NCI-H2081 treated with DMSO at 0.1 percent for 48 hours (cell line): ENCODE results near the gene TMEM161A.
"Not testable (repeated sequence)": the region's sequence is repeated elsewhere in the genome, so short reads cannot be mapped to it uniquely, and the experiment has no call there.

Experiments
- DNase-seq: peaks from one replicate; lab custom pipeline; 2025; lab: John Stamatoyannopoulos, UW

TMEM161A gene

DNA sequence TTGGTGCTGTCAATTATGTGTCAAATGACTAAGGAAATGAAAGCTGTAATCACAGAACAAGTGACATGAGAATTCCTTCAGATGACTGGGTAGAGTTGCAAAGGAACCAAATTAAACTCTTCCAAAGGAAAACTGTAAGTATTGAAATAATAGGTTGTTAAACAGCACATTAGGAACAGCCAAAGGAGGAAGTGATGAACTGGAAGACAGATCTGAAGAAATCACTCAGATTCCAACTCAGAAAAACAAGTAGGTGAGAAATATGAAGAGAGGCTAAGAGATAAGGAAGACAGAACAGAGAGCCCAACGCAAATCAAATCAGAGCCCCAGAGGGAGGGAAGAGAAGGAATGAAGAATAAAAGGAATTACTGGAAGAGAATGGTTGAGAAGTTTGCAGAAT lies 15.4 kb downstream of the TMEM161A start:
- DNase-seq, result no peak

DNA sequence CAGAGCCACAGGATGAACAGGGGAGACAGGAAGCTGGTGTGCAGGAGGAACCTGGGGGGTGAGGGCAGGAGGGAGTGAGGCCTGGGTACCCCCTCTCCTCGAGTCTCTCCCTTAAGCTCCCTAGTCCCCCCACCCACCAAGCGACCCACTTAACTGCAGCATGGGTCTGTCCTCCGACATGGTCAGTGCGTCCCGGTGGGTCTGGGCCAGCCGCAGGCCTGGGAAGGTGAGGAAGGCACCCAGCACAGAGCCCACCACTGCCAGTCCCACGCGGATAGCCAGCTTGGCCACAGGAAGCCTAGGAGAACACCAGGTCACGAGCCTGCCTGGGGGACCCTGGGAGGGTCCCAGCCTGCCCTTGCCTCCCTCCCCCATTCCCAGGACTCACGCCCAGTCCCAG lies 16.9 kb downstream of the TMEM161A start:
- DNase-seq, result no peak

DNA sequence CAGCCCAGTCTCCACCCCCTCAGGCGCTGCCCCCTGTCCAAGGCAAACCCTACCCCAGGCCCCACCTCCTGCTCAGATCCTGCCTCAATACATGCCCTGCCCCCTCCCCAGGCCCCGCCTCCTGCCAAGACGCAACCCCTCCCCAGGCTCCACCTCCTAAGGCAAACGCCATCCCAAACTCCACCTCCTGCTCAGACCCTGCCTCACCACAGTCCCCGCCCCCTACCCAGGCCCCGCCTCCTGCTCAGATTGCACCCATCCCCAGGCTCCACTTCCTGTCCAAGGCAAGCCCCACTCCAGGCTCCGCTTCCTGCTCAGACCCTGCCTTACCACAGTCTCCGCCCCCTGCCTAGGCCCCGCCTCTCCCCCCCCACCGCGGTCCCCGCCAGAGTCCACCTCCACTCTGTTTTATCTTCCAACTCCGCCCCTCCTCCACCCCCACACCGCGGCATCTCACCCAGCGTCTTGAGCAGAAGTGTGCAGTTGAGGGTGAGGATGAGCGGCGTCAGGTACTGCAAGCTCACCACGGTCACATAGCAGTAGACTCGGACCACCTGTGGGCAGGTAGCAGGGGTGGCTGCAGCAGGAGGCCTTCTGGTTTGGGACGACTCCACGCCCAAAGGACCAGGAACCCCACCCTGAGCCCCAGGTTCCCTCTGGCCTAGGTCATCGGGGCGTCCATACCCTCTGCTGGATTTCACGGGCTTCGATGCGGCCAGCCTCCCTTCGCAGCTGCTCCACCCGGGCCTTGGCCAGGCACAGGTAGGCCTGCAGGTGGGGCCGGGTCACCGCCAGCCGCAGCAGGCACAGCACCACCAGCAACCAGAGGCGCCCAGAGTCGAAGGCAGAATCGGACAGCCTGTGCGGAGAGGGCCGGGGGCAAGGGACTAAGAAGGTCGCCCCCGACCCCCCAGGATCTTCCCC lies 17.7 kb downstream of the TMEM161A start:
- DNase-seq, result no peak

DNA sequence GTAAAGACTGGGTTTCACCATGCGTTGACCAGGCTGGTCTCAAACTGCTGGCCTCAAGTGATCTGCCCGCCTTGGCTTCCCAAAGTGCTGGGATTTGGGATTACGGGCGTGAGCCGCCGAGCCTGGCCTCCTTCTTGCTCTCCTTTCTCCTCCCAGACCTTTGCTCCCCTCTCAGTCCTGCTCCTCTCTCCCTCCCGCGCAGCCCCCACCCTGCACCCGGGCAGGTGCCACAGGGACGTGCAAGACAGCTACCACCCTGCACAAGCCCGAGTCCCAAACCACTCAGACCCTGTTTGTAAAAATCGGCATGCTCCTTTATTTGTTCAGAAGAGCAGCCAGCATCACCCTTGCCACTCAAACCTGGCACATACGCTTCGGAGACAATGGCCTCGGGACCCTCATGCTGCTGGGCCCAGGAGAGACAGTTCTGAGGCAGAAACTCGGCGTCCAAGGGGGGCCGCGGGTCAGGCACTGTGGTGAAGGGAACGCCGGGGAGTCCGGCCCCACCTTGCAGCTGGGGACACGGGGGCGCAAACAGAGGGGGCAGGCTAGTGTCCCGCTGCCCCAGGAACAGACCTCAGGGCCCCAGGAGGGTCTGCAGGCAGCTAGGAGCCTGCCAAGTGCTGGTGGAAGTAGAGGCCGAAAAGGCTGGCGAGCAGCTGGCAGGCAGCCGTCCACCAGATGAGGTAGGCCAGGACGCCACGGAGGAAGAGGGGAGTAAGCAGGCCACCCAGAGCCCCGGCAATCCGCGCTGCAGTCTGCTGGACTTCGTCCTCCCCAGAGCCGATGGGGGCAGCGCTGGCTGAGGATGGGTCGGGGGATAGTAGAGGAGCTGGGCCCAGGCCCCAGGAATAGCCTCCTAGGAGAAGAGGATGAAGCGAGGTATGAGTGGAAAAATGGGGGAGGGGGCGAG lies 18.7 kb downstream of the TMEM161A start:
- no peak for DNase-seq

DNA sequence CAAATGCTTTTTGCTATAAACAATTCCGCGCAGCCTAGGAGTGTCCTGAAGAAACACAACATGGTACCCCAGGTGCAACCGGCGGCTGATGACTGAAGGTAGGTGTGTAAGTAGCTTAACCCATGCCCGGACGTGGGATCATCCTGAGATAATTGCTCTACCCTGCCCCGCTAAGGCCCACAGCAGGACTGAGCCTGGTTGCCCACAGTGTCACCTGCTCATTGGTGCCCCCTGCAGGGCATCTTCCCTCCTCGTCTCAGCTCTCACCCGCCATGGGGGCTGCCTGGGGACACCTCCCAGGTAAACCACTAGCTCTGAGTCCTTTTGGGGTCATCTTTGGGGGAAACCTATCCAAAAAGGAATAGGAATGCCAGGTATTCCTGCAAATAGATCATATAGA lies 22.3 kb downstream of the TMEM161A start:
- DNase-seq, result no peak

DNA sequence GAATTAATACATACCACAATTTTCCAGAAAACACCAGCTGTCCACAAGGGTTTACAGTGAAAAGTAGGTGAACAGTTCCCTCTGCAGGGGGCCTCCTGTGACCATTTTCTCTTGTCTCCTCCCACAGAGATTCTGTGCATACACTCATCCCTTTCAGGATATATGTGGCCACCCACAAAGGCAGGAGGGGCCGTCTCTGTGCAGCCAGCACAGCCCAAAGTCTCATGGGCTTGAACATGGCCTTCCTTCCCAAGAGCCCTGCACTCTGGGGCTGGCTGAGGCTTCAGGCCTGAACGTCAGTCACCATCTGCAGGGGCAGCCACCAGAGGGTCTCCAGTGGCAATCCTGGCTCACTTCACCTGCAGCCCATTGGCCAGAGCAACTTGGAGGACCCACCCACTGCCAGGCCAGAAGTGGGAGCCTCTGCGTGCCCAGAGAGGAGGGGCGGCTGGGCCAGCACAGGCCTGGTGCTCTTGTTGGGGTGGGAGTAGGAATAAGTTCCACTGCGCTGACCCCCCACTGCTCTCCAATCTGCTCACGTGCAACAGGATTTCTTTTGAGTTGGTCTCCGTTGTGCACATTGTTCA lies 25.1 kb downstream of the TMEM161A start:
- DNase-seq, result no peak

DNA sequence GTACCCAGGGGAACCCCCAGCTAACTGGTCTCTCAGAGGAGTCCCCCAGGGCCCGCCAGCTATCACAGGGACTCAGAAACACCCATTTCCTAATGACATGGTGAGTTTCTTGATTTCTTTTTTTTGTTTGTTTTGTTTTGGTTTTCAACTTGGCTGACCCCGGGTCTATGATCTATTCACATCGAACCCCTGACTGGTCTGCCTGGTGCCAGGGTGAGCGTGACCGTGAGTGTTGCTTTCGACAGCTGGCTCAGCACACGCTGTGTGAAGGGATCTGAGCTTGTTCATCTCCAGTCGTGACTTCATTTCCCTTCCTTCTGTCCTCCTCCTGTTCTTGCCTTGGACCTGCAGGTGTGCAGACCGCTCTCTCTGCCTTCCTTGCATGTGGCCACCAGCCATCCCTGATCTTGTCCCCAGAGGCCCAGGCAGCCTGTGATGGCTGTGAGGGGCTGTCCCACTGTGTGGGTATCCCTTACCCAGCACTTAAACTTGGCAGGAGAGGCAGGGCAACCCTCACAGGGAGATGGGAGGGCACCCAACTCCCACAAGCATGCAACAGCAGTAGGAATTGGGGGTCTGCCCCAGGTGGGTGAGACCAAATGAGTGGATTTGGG lies 26.2 kb downstream of the TMEM161A start:
- no peak for DNase-seq

DNA sequence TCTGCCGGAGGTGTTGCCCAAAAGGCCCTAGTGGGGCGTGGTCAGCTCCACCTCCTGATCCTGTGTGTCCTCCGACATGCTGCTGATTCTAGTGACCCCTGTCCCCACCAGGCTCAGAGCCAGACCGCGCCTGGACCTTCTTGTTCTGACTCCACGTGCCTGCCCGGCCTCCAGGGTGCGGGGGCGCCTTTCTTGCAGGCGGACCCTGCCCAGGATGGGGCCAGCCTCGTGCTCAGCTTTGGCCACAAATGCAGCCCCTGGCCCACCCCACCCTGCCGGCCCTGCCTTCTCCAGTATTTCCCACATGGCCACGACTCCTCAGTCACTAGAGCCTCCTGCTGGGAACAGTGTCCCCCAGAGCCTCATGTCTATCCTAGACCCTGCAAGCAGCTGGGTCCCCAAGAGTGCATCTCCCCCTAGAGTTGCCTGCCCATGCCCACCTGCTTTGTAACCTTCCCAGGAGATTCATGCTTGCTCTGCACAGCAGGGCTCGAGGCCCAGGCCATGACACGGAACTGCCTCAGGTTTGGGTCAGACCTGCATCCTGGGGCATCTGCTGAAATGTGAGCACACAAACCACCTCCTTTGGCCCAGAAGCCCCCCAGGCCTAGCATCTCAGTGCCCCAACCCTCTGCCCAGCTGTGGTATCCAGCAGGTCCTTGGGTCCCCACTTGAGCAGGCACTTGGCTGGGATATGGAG lies 27.0 kb downstream of the TMEM161A start:
- no peak for DNase-seq

DNA sequence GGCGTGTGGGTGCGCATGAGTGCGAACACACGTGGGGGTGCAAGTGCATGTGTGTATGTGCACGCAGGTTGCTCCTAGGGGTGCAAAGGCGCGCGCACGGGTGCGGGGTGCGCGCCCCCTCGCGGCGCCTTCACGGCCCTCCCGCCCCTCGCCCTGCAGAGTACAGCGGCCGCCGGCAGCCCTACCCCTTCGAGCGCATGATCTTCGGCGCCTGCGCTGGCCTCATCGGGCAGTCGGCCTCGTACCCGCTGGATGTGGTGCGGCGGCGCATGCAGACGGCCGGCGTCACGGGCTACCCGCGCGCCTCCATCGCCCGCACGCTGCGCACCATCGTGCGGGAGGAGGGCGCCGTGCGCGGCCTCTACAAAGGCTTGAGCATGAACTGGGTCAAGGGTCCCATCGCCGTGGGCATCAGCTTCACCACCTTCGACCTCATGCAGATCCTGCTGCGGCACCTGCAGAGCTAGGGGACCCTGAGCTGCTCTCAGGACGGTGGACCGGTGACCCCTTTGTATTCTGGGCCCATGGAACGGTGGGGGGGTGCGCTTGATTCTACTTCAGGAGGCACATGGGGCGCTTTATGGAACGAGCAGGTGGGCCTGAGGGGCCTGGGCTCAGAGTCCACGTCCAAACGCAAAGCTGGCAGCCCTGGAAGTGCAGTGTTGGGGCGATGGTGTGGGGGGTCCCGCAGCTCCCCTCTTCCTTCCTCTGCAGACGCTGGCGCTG lies 27.7 kb downstream of the TMEM161A start:
- no peak for DNase-seq

DNA sequence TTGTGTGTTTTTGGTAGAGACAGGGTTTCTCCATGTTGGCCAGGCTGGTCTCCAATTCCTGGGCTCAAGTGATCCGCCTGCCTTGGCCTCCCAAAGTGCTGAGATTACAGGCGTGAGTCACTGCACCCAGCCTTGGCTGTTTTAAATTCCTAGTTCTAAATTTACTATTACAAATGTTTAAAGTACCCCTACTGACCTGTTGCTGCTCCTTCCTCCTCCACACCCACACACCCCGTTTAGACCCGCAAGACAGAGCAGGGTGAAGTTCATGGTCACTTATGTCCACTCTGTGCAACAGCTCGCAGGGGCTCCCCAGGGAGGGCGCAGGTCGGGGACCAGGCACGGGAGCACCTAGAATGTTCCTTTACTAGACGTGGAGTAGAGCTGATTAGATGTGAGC lies 28.7 kb downstream of the TMEM161A start:
- no peak for DNase-seq

DNA sequence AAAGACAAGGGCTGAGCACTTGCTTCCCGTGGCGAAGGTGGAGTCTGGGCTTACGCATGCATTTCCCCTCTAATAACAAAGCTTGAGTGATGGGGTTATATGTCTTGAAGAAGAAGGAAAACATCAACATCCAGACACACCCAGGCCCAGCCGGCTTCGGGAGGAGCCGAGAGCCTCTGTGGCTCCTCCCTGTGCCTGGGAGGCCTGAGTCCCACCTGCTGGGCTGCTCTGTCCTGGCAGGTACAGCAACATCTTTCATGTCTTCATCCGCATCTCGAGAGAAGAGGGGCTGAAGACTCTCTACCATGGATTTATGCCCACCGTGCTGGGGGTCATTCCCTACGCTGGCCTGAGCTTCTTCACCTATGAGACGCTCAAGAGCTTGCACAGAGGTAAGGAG lies 30.6 kb downstream of the TMEM161A start:
- DNase-seq, result no peak

DNA sequence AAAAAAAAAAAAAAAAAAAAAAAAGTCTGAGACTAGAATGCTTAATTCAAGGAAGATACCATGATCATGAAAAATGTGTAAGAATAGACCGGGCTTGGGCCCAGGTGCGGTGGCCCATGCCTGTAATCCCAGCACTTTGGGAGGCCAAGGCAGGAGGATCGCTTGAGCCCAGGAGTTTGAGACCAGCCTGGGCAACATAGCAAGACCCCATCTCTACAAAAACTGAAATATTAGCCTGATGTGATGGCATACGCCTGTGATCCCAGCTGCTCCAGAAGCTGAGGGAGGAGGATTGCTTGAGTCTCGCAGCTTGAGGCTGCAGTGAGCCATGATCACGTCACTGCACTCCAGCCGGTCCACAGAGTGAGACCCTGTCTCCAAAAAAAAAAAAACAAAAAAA lies 31.3 kb downstream of the TMEM161A start:
- not testable (repeated sequence) for DNase-seq

DNA sequence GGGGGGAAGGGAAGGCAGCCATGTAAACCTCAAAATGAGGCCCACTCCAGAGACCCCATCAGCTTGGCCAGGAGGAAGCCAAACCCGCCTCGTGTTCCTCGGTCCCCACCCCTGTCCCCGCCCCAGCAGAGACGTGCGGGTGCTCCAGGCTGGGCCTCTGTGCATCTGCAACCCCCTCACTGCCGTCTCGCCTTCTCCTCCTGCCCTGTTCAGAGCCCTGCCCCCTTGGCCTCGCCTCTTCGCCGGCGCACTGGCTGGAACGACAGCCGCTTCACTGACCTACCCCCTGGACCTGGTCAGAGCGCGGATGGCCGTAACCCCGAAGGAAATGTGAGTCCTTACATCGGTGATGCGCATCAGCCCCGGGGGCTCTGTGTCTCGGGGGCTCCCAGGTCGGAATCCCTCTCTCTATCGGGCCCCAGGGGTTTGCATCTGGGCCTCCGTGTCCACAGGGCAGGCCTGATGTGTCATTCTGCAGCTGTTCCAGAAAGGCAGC lies 32.2 kb downstream of the TMEM161A start:
- no peak for DNase-seq

DNA sequence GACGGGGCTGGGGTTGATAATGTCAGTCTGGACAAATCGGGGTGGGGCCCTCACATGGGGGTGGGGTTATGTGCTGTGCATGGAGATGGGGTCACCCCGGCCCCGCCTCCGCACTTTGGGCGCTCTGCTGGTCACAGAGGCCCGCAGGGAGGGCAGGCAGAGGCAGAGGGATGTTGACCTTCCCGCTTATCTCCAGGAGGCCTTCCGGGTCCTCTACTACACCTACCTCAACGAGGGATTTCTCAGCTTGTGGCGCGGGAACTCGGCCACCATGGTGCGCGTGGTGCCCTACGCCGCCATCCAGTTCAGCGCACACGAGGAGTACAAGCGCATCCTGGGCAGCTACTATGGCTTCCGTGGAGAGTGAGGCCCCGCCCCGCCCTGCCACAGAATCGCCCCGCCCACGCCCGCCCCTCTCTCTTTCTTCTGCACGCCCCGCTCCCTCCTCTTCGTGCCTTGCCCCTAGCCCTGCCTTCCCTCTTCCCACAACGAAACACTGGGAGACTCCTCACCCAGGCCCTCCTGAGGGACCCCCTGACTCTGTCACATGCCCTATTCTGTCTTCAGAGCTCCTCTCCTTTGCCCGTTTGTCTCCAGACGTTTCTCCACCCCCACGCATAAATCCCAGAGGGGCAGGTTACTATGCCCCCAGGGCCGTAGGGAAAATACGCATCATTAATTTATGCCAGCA lies 32.8 kb downstream of the TMEM161A start:
- DNase-seq, result no peak

DNA sequence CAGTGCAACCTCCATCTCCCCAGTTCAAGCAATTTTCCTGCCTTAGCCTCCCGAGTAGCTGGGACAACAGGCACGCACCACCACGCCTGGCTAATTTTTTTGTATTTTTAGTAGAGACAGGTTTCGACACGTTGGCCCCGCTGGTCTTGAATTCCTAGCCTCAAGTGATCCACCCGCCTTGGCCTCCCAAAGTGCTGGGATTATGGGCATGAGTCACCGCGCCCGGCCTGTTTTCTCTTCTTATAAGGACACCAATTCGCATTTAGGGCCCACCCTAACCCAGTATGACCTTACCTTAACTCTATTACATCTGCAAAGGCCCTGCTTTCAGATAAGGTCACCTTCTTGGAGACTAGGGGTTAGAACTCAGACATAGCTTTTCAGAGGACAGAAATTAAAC lies 35.1 kb downstream of the TMEM161A start:
- DNase-seq, result no peak

DNA sequence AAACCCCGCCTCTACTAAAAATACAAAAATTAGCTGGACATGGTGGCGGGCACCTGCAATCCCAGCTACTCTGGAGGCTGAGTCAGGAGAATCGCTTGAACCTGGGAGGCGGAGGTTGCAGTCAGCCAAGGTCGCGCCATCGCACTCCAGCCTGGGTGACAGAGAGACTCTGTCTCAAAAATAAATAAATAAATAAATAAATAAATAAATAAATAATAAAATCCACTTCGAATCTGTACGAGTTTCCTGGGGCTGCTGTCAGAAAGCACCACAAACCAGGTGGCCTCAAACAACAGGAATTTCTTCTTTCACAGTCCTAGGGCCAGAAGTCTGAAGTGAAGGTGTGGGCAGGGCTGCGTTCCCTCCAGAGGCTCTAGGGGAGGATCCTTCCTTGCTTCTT lies 35.7 kb downstream of the TMEM161A start:
- DNase-seq, result not testable (repeated sequence)

DNA sequence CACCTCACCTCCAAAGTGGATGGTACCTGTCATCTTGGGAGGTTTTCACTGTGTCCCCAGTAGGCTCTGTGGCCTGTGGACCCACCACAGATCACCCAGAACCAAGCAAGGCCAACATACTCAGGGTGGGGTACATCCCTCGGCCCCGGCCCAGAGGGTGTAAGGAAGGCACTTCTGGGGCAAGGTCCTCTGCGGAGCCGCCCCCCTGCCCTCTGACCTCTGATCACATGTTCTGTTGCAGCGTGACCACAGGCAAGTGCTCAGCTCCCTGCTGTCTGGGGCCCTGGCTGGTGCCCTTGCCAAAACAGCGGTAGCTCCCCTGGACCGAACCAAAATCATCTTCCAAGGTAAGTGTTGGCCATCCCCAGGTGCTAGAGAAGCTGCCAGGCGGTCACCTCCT lies 36.7 kb downstream of the TMEM161A start:
- DNase-seq, result no peak

DNA sequence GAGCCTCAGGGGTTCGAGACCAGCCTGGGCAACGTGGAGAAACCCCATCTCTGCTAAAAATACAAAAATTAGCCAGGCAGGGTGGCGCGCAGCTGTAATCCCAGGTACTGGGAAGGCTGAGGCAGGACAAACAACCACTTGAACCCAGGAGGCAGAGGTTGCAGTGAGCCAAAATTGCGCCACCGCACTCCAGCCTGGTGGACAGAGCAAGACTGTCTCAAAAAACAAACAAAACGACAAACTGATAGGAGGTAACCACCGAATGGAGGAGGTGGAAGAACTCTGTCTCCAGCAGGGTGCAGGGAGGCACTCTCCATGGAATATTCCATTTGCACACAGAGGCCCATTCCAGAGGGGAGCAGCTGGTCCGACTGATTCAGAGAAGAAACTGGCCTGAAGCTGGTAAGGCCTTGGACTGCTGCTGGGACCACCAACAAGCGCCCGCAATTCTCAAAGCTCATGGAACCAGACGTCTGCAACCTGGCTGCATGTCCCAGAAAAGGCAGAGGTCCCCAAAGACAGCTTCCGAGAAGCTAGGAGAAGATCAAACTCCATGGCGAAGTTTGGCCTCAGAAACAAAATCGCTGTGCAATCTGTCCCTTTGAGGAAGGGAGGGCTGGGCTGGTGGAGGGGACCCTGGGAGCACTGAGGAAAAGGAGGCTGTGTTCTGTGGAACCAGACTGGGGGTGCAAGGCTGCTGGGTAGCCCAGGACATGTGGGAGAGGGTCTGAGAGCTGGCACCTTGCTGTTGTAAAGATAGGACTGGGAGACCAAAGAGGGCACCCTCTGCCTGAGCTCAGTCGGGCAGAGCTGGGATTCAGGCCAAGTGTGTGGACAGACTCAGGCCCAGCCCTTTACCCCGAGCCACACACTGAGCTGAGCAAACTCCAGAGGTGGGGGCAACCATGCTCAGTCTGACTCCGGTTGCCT lies 39.3 kb downstream of the TMEM161A start:
- DNase-seq, result no peak
